ENCODE data around the gene ADCYAP1R1.

DNA sequence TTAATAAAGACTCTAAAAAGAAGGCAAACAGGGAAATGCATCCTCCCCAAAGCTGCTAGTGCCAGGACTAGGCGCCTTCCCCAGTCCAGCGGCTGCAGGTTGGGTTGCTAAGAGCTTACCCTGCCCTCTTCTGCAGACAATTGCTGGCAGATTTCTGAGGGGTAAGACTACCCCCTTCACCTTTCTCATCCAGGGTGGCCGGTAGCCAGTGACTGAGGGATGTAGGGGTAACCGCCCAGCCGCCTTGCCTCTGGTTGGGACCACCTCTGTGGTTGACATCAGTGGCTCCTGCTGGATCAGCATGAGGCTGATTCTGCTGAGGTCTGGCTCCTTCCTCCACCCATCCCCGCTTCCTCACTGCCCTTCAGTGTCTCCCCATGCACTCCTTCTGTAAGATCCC lies 71.2 kb downstream of the ADCYAP1R1 start:
- TF ChIP-seq CTCF (conservative IDR thresholded peaks at IDR 0.05 in 1 of 2, IDR thresholded peaks at IDR 0.05 in 1 of 2; ENCODE audit: extremely low read depth in 1 of 2, insufficient read depth in 1 of 2, low read depth in 1 of 2, low read length in 2 of 2): no peak
- no peak for TF ChIP-seq EZH2 (IDR thresholded peaks at IDR 0.05; ENCODE audit: borderline replicate concordance, low read length)

Measured in mammary epithelial cell (primary cell).